HepG2 (cell line): ENCODE data around the gene CAPN15. TPM values are rescaled to one million over a fixed set of nuclear protein-coding genes. Genes with fewer than 3 reads are reported as not detected.
A peak's percentile ranks its signal among the peaks of the same experiment; 100 is the strongest.

Source experiments
- MED13 ChIP-seq: sonication (generic); formaldehyde crosslinking; IDR thresholded peaks from 2 replicates; pipeline ENCODE4 v1.5.0; 2020; ENCODE audit warnings: missing genetic modification reagents
- MED8 ChIP-seq: sonication (generic); formaldehyde crosslinking; IDR thresholded peaks from 2 replicates; pipeline ENCODE4 v1.8.1; 2023; ENCODE audit warnings: mild to moderate bottlenecking, missing genetic modification reagents; ENCODE audit not compliant: insufficient replicate concordance
- MLX ChIP-seq: IDR thresholded peaks from 2 replicates; pipeline ENCODE4 v1.6.1; 2016
- MLXIP ChIP-seq: sonication (generic); formaldehyde crosslinking; IDR thresholded peaks from 2 replicates; pipeline ENCODE4 v1.9.0; 2021; ENCODE audit warnings: missing genetic modification reagents, borderline replicate concordance
- ZBTB26 ChIP-seq: IDR thresholded peaks from 2 replicates; pipeline ENCODE4 v1.6.1; 2016; ENCODE audit warnings: missing compliant biosample characterization, missing genetic modification reagents, borderline replicate concordance
- ZFP36L2 ChIP-seq: sonication (generic); formaldehyde crosslinking; IDR thresholded peaks from 2 replicates; pipeline ENCODE4 v1.4.0; 2020; ENCODE audit warnings: missing genetic modification reagents
- ZHX2 ChIP-seq, 2 experiments: sonication (generic) in 1 of 2; formaldehyde crosslinking in 1 of 2; IDR thresholded peaks; 2 replicates each; pipeline versions ENCODE4 v1.6.1 to v1.9.0; 2014 to 2022; ENCODE audit warnings: antibody characterized with exemption in 1 of 2, borderline replicate concordance in 1 of 2, inconsistent platforms in 1 of 2, low read depth in 1 of 2, missing genetic modification reagents in 1 of 2
- ZNF280D ChIP-seq: sonication (generic); formaldehyde crosslinking; IDR thresholded peaks from 2 replicates; pipeline ENCODE4 v1.5.1; 2020; ENCODE audit warnings: mild to moderate bottlenecking, missing genetic modification reagents
- ZNF530 ChIP-seq: sonication (generic); formaldehyde crosslinking; IDR thresholded peaks from 2 replicates; pipeline ENCODE4 v1.5.0; 2020; ENCODE audit warnings: low read depth, mild to moderate bottlenecking, missing genetic modification reagents
- ZNF691 ChIP-seq: sonication (generic); formaldehyde crosslinking; IDR thresholded peaks from 2 replicates; pipeline ENCODE4 v1.4.0; 2020; ENCODE audit warnings: missing genetic modification reagents, low read depth, mild to moderate bottlenecking, borderline replicate concordance
- polyA plus RNA-seq, 8 experiments: library from polyadenylated mRNA; depleted of rRNA in 3 of 8; stranded (reverse) in 7 of 8; unstranded in 1 of 8; fragments of >200 nt; fragmentation: Illumina TruSeq in 4 of 8; extraction: Trizol in 4 of 8; gene quantifications; 2 replicates each; pipeline versions ENCODE4 v1.2.1 to v1.2.3, GENCODE V29; 2011 to 2016; ENCODE audit warnings: low read depth in 4 of 8, missing spikeins in 1 of 8, mixed read lengths in 1 of 8; ENCODE audit not compliant: insufficient read depth in 1 of 8
- total RNA-seq, 5 experiments: library from RNA; depleted of rRNA; stranded (reverse); fragments of >200 nt; fragmentation: Illumina TruSeq; extraction: Trizol; gene quantifications; 2 replicates each; pipeline ENCODE4 v1.2.3, GENCODE V29; 2016; ENCODE audit warnings: low read depth in 1 of 5

CAPN15 gene
- total and polyA plus RNA-seq, 2 of the 13 experiments (the other 11 are each of a cell fraction or from before 2014, with no cell fraction given) = 14.9 to 24.5 TPM

GRCh38 chr16:508884-509736 lies 18.4 kb upstream of the CAPN15 start (continued):
- TF ChIP-seq MLXIP (no peak), ZBTB26 (CRISPR knock-in tag) (peak; percentile 84), ZNF691 (CRISPR knock-in tag) (peak; percentile 84; the same call in 1 of the 2 replicates), ZNF530 (CRISPR knock-in tag) (no peak), MED13 (CRISPR knock-in tag) (peak; percentile 54; the same call in 1 of the 2 replicates), ZNF280D (peak; percentile 93), ZHX2 (IDR thresholded peaks at IDR 0.05; ENCODE audit: low read depth) (peak; percentile 11; the same call in 1 of the 2 replicates), ZHX2 (CRISPR knock-in tag; IDR thresholded peaks at IDR 0.05; ENCODE audit: borderline replicate concordance) (no peak), MED8 (peak; percentile 71), ZFP36L2 (CRISPR knock-in tag) (peak; percentile 41; the same call in 1 of the 2 replicates), MLX (CRISPR knock-in tag) (peak; percentile 94)
